Uterus (tissue), 2 donors: ENCODE data around the gene SMAD3.

Experiments
- POLR2A ChIP-seq, 2 donors: fragments of 450-650 bp; IDR thresholded peaks; one replicate each; pipeline ENCODE4 v1.6.1; 2016; ENCODE audit warnings: antibody characterized with exemption in 2 of 2, mild to moderate bottlenecking in 1 of 2, moderate library complexity in 1 of 2
- TF ChIP-seq, protein P1 (sequence below), 4 experiments: fragments of 200-600 bp in 2 of 4; fragments of 450-650 bp in 2 of 4; sonication (generic) in 2 of 4; IDR thresholded peaks; one replicate each; pipeline ENCODE4 v1.5.1; 2016 to 2019; ENCODE audit warnings: antibody characterized with exemption in 4 of 4, mild to moderate bottlenecking in 2 of 4, moderate library complexity in 1 of 4

DNA sequence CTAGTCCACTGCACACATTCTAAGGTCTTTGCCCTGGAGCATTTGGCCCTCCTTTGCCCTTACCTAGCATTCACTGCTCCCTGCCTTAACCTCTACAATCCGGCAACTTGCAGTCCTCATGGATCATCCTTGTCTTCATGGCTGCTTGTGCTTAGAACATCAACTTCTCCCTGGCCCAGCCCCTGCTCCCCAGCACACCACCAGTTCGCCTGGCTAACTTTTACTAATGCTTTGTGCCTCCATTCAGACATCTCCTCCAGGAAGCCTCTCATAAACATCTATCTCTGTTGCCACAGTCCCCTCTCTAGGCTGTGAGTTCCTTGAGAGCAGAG, 131.9 kb downstream of the SMAD3 start:
- TF ChIP-seq POLR2A (IDR thresholded peaks at IDR 0.05), result no peak
- TF ChIP-seq, protein P1, sequence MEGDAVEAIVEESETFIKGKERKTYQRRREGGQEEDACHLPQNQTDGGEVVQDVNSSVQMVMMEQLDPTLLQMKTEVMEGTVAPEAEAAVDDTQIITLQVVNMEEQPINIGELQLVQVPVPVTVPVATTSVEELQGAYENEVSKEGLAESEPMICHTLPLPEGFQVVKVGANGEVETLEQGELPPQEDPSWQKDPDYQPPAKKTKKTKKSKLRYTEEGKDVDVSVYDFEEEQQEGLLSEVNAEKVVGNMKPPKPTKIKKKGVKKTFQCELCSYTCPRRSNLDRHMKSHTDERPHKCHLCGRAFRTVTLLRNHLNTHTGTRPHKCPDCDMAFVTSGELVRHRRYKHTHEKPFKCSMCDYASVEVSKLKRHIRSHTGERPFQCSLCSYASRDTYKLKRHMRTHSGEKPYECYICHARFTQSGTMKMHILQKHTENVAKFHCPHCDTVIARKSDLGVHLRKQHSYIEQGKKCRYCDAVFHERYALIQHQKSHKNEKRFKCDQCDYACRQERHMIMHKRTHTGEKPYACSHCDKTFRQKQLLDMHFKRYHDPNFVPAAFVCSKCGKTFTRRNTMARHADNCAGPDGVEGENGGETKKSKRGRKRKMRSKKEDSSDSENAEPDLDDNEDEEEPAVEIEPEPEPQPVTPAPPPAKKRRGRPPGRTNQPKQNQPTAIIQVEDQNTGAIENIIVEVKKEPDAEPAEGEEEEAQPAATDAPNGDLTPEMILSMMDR (IDR thresholded peaks at IDR 0.05), result no peak
